ENCODE measurements around the gene CABP7.

Gene CABP7

DNA sequence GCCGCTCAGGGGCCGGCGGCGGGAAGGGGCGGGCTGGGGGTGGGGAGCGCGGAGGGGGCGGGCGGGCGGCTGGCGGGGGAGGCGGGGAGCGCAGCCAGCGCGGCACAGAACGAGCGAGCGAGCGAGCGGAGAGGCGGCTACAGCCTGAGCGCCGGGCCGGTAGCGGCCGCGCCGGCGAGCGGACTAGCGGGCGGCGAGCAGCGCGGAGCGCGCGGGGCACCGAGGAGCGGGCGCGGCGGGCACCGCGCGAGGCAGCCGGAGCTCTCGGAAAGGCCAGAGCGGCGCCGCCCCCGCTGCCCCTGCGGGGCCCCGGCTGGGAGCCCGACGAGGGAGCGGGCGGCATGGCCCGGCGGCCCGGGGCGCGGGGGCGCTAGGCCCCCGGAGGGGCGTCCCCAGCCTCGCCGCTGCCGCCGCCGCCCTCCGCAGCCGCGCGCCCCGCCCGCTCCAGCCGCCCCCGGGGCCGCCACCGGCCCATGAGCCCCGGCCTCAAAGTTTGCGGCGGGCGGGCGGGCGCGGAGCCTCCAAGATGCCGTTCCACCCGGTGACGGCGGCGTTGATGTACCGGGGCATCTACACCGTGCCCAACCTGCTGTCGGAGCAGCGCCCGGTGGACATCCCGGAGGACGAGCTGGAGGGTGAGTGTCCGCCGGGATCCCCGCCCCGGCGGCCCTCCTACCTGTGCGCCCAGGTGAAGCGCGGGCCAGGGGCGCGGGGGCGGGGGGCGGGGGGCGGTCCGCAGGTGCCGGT lies at the start of gene CABP7:
Gene CABP7 (plus strand): TSS at position 105 of the 747 bp plus-strand sequence. CDS start 422 bp downstream, at position 527.
- DNase-seq, result no peak

DNA sequence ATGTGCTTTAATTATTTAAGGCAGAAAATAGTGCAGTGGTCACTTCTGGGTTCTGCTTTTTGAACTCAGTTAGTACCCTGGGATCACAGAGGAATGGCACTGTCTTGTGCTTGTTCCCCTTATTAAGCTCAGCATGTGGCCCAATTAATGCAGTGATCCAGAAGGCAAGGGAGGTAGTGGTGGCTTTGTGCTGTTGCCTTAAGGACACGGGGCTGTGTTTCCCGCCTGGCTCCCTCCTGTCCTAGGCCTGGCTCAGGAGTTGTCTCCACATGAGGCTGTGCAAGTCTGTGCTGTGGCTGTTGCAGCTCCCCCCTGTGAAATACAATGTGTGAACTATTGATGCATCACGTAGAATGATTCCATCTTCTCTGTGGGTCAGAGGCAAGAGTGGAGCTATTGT lies 49.2 kb upstream of the CABP7 start:
- no peak for DNase-seq

DNA sequence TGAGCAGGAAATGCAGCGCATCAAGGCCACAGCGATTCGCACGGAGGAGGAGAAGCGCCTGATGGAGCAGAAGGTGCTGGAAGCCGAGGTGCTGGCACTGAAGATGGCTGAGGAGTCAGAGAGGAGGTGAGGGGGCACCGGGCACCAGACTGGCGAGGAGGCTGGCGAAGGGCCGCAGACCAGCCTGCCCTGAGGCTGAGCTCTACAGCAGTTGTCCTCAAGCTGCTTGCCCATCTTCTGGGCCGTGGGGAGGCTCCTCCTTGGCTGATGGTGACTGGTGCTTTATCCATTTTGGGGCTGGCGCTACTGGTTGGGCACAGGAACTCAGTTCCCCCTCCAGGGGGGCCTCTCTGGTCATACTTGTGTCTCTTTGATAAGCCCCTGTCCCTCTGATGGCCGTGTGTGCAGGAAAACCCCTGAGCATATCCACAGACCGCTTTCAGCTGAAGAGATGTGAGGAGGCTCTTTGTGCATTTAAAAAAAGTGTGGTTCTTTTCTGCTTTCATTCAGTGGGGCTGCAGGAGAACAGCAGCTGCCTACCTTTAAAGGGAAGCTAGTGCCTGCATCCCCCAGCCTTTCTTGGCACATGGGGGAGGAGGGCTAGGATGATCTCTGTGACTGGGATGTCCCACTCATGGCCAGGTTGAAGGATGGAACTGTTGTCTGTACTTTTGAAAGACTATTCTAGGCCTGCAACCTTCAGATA lies 46.3 kb upstream of the CABP7 start:
- no peak for DNase-seq

- no peak for DNase-seq
These were observed 45.7 kb upstream of the CABP7 start for GRCh38 chr22:29674121-29674520.

DNA sequence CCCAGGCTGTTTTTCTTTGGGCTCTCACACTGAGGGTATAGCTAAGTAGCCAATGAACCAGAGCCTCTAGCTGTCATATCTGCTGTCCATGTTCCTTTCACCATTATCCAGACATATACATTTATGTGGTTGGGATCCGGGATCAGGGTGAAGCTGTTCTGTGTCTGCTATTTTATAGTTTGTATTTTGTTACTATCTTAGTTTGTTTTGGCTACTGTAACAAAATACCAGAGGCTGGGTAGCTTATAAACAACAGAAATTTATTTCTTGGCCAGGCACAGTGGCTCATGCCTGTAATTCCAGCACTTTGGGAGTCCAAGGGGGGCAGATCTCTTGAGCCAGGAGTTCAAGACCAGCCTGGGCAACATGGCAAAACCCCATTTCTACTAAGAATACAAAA lies 40.5 kb upstream of the CABP7 start:
- no peak for DNase-seq

- DNase-seq, result no peak
These were observed 36.3 kb upstream of the CABP7 start for GRCh38 chr22:29683536-29683935.

DNA sequence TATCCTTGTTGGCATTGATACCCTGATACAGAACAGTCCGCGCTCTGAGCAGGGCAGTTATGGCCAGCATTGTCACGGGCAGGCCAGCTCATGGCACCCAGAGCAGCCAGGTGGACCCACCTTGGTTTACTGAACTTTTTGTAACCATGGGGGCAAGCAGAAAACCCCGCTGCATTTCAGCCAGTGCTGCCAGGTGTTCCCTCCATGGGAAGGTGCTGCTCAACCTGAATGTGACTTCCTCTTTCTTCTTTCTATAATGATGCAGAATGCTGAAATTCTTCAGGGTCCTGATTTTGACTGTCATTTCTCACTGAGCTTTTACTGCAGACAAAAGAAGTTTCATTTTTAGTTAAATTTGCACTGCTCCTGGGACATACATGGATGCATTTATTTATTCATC lies 35.6 kb upstream of the CABP7 start:
- no peak for DNase-seq

GRCh38 chr22:29689206-29689879 lies 30.5 kb upstream of the CABP7 start:
- no peak for DNase-seq

GRCh38 chr22:29689880-29690213 lies 30.0 kb upstream of the CABP7 start:
- DNase-seq, result no peak

GRCh38 chr22:29690476-29690875 lies 29.3 kb upstream of the CABP7 start:
- DNase-seq, result no peak

GRCh38 chr22:29691636-29692326 lies 28.0 kb upstream of the CABP7 start:
- no peak for DNase-seq

GRCh38 chr22:29692327-29692640 lies 27.5 kb upstream of the CABP7 start:
- no peak for DNase-seq

DNA sequence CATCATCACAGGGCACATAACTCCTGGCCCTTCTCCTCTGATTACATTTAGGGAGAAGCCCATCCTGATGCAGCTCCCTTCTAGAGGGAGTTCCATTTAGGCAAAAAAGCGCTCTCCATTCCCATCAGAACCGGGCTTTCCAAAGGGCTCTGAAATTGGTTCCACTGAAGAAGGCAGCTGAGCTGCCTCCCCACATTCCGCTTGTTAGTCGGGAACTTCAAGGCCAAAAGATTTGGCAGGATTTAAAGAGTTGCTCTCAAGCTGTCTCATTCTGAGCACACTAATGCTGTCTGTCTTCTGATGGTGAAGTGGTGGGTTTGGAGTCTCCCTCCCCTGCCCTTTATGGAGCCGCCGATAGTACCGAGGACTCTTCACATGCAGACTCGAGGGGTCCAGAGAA lies 26.6 kb upstream of the CABP7 start:
- no peak for DNase-seq

DNA sequence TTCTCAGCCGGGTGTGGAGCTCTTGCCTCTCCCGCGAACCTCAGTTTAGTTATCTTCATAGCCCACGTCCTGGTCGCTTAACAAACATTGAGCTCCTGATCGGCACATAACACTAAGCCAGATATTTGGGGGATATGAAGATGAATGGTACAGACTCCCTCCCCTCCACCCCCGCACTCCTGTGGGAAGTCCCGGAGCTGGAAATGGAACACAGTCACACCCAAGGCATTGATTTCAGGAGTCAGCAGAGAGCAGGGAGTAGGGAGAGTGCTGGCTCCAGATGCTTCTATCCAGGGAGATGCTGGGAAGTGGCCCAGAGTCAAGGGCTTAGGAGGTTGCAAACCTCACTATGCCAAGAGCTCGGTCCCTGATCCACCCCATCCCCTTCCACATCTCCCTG lies 26.1 kb upstream of the CABP7 start:
- no peak for DNase-seq

- no peak for DNase-seq
These were observed 24.5 kb upstream of the CABP7 start for GRCh38 chr22:29695129-29695926.

DNA sequence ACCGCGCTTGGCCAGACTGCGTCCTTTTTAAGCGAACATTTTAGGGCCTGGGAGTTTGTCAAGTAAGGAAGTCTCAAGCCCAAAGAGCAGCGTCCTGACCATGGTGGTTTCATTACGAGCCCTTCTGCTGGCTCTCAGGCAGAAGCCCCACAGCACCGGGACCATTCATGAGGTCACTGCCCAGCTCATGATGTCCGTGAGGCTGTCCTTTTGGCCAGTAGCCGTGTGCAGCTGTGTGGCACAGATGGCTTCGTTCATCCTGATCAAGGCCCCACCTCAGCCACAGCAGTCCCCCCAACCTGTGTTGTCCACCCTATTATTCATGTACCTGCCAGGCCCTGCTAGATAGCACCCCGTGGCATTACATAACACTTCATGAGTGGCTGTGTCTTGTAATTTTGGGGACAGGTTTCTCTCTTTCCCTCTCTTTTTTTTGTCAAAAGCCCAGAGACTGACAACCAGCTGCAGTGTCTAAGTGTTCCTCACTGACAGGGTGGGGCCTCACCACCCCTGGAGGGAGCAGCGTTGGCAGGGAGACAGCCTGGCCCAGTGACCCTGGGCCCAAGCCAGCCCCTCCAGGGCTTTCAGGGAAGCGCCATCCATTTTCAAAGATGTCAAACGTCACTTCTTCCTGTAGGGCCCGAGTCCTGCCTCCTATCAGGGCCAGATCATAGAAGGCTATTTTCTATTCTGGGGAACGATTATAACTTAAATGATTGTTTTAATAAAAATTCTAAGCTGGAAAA lies 21.8 kb upstream of the CABP7 start:
- no peak for DNase-seq

GRCh38 chr22:29700206-29700899 lies 19.4 kb upstream of the CABP7 start:
- DNase-seq, result no peak

DNA sequence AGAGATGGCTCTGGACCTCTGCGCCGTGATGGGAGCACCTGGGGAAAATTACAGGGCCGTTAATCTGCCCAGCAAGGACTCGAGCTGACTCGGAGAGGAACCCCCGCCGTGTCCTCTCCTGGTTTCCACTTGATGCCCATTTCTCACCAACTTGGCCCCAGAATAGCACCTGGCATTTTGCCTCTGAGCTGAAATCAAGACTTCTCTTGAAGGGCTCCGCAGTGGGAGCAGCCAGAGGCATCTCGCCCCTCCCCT lies 19.0 kb upstream of the CABP7 start:
- DNase-seq, result no peak

DNA sequence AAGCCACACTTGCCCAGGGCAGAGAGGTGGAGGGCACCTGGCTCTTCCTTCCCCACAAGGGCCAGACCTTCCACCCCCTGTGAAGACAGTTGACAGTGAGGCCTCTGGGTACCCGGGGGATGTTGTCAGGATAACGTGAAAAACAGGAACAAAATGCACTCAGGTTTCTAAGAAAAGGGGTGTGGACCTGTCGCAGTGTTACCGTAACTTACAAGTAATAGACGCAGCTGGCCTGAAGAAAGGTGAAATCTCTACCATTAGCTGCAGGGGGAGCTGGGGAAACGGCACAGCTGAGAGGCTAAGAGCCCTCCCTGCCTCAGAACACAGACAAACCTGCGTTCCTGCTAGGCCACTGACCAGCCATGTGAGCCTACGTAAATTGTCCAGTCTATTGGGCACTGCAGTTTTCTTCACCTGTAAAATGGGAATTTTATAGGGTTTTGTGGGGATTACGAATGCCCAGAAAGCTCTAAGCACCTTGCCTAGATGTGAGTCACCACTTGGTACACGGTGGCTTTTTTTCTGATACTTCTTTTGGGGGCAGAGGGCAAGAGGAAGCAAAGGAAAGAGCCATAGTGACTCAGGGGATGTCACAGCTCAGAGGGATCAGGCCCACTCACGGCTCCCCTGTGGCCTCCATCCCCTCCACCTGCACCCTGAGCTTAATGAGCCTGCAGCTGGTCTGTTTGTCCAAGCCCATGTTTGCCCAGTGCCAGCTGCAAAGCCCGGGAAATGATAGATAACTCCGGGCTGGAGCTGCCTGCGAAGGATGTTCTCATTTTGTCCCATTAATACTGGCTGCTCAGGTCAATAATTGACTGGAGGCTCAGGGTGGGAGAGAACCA lies 18.4 kb upstream of the CABP7 start:
- peak; percentile 57 for DNase-seq

- no peak for DNase-seq
These were observed 17.5 kb upstream of the CABP7 start for GRCh38 chr22:29702000-29702930.
